Thyroid gland (tissue), 4 donors: ENCODE measurements around the gene RAB27A. TPM values are rescaled to one million over a fixed set of nuclear protein-coding genes. Genes with fewer than 3 reads are reported as not detected.

Experiments
- DNase-seq, 2 donors: peaks; one replicate each; pipeline ENCODE4 v3.0.0-alpha.2; 2019
- H3K27ac ChIP-seq, 3 donors: fragments of 200-600 bp; sonication (generic); 1 replicate in 2 of 3; 2 replicates in 1 of 3; pipeline ENCODE4 v1.5.1; 2016 to 2019; ENCODE audit warnings: mild to moderate bottlenecking in 1 of 3, moderate library complexity in 1 of 3
- H3K27me3 ChIP-seq: fragments of 200-600 bp; sonication (generic); one replicate; pipeline ENCODE4 v1.5.1; 2019
- H3K36me3 ChIP-seq, 2 donors: fragments of 200-600 bp; sonication (generic); one replicate each; pipeline ENCODE4 v1.5.1; 2016 to 2019
- H3K4me1 ChIP-seq, 2 donors: fragments of 200-600 bp; sonication (generic); one replicate each; pipeline ENCODE4 v1.5.1; 2017 to 2019
- H3K4me3 ChIP-seq, 3 donors: fragments of 200-600 bp; sonication (generic); replicated peaks in 1 of 3; 1 replicate in 2 of 3; 2 replicates in 1 of 3; pipeline ENCODE4 v1.5.1; 2016; ENCODE audit warnings: mild to moderate bottlenecking in 1 of 3
- H3K9me3 ChIP-seq: fragments of 200-600 bp; sonication (generic); one replicate; pipeline ENCODE4 v1.5.1; 2017
- CTCF ChIP-seq, 6 experiments: fragments of 200-600 bp in 3 of 6; fragments of 450-650 bp in 3 of 6; sonication (generic) in 3 of 6; IDR thresholded peaks; one replicate each; pipeline ENCODE4 v1.5.1; 2016 to 2019; ENCODE audit warnings: antibody characterized with exemption in 6 of 6, mild to moderate bottlenecking in 2 of 6, inconsistent platforms in 1 of 6, moderate library complexity in 1 of 6
- POLR2A ChIP-seq, 2 donors: fragments of 450-650 bp; IDR thresholded peaks; one replicate each; pipeline ENCODE4 v1.6.1; 2017; ENCODE audit warnings: antibody characterized with exemption in 2 of 2, mild to moderate bottlenecking in 2 of 2, moderate library complexity in 1 of 2
- WGBS, 2 donors: methylation state at CpG; one replicate each; pipeline ENCODE4 v1.1.5; 2017; 5-methylcytosine and 5-hydroxymethylcytosine counted together
- intact Hi-C: fragments of 100-400 bp; cut with DNase I; formaldehyde crosslinking; loops from one replicate; pipeline ENCODE4 v1.15.1; 2023
- total RNA-seq, 4 donors: library from RNA; depleted of rRNA; stranded (reverse); fragments of >200 nt; gene quantifications; one replicate each; pipeline ENCODE4 v1.2.3, GENCODE V29; 2016

RAB27A gene
- total RNA-seq, 4 donors from 2014 or later = 14.7 to 35.6 (median 26.4) TPM

GRCh38 chr15:55234104-55234799, 55.4 kb downstream of the RAB27A start:
- Histone ChIP-seq H3K4me1 (peaks cover 0 to 11% of the 10 kb centered on the region in 2 donors), H3K27ac (no peak overlapping the region), H3K9me3 (no peaks in the 10 kb centered on the region), H3K36me3 (no peaks in the 10 kb centered on the region), H3K27me3 (no peaks in the 10 kb centered on the region), H3K4me3 (no peak overlapping the region)
- DNase-seq = no peak
- TF ChIP-seq POLR2A (IDR thresholded peaks at IDR 0.05) = no peak
- TF ChIP-seq CTCF (IDR thresholded peaks at IDR 0.05) = no peak
- intact Hi-C loops = no loop called here
- WGBS, 2 donors = 98 to 99% methylated on average over 2 of the region's 2 CpGs

- Histone ChIP-seq H3K27ac (no peak overlapping the region), H3K4me3 (no peak overlapping the region), H3K36me3 (peaks cover 0 to 2% of the 10 kb centered on the region in 2 donors), H3K4me1 (peaks cover 0 to 8% of the 10 kb centered on the region in 2 donors), H3K27me3 (no peaks in the 10 kb centered on the region), H3K9me3 (no peaks in the 10 kb centered on the region)
- DNase-seq = no peak
- TF ChIP-seq CTCF (IDR thresholded peaks at IDR 0.05) = no peak
- no peak for TF ChIP-seq POLR2A (IDR thresholded peaks at IDR 0.05)
- intact Hi-C loops = no loop called here
- 91 to 94% methylated on average over 1 of the region's 1 CpG for WGBS, 2 donors
Measured at GRCh38 chr15:55231455-55231854, 58.2 kb downstream of the RAB27A start.

GRCh38 chr15:55230953-55231352, 58.7 kb downstream of the RAB27A start:
- no peak for TF ChIP-seq POLR2A (IDR thresholded peaks at IDR 0.05)
- no peak for TF ChIP-seq CTCF (IDR thresholded peaks at IDR 0.05)
- Histone ChIP-seq H3K4me1 (peaks cover 0 to 8% of the 10 kb centered on the region in 2 donors), H3K9me3 (no peaks in the 10 kb centered on the region), H3K4me3 (no peak overlapping the region), H3K27me3 (no peaks in the 10 kb centered on the region), H3K36me3 (peaks cover 0 to 2% of the 10 kb centered on the region in 2 donors), H3K27ac (peak overlapping the region in 1 of 3 donors; percentile 14)
- intact Hi-C loops = no loop called here
- no peak for DNase-seq
- 97 to 100% methylated on average over 1 of the region's 1 CpG for WGBS, 2 donors

- DNase-seq = peak; percentile 28 to 57
- Histone ChIP-seq H3K4me3 (no peak overlapping the region), H3K9me3 (no peaks in the 10 kb centered on the region), H3K27me3 (no peaks in the 10 kb centered on the region), H3K27ac (peak overlapping the region in 1 of 3 donors; percentile 14), H3K36me3 (peaks cover 0 to 2% of the 10 kb centered on the region in 2 donors), H3K4me1 (peaks cover 0 to 8% of the 10 kb centered on the region in 2 donors)
- 37 to 46% methylated on average over 3 of the region's 3 CpGs for WGBS, 2 donors
- intact Hi-C loops = no loop called here
- TF ChIP-seq POLR2A (IDR thresholded peaks at IDR 0.05) (no peak), CTCF (IDR thresholded peaks at IDR 0.05) (no peak)
Measured at GRCh38 chr15:55230051-55230670, 59.5 kb downstream of the RAB27A start.

- Histone ChIP-seq H3K36me3 (peaks cover 0 to 2% of the 10 kb centered on the region in 2 donors), H3K27ac (no peak overlapping the region), H3K4me3 (no peak overlapping the region), H3K9me3 (no peaks in the 10 kb centered on the region), H3K27me3 (no peaks in the 10 kb centered on the region), H3K4me1 (peaks cover 7 to 17% of the 10 kb centered on the region in 2 donors)
- DNase-seq = no peak
- intact Hi-C loops = no loop called here
- TF ChIP-seq CTCF (IDR thresholded peaks at IDR 0.05) (no peak), POLR2A (IDR thresholded peaks at IDR 0.05) (no peak)
- 85 to 88% methylated on average over 2 of the region's 2 CpGs for WGBS, 2 donors
Measured at GRCh38 chr15:55226127-55226526, 63.5 kb downstream of the RAB27A start.
